ENCODE measurements around the gene KDM1B. TPM values are rescaled to one million over a fixed set of nuclear protein-coding genes. Genes with fewer than 3 reads are reported as not detected.

Gene KDM1B
- total and polyA plus RNA-seq, 2 donors, result 9.4 to 14.1 TPM

DNA sequence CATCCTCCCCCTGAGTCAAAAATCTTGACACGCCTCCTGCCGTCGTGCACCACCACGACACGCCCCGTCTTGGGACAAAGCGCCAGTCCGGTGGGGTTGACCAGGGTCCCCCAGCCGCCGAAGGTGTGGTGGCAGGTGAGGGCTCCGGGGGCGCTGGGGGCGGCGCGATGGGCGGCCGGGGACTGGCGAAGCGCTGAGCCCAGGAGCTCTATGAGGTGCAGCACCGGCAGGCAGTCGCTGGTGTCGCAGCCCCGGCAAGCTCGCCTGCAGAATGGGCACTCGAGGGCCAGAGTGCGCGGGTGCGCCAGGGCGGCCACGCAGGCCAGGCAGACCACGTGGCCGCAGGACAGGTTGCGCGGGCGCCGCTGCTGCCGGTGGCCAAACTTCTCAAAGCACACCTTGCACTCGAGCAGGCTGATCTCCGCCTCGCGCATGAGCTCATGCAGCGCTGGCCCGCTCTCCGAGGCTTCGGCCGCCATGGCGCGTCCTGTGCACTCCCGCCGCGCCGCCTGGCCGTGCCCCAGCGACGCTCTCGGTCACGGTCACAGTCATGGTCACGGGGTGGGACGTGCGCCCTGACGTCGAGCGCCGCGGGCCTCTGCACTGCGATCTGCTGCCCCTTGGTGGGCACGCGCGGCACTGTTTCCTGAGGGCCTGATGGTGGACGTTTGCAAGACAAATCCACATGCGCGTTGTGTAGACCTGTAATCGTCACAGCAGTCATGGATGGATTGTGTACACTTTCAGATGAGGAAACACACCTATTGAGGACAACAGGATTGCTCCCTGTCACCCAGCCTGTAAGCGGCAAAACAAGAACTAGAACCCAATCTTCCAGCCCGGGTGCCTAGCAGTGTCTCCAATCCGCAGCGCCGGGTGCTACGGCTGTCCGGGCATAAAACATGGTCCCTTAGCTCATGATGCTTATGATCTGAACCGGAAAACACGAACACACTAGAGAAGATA lies 32.8 kb upstream of the KDM1B start, which contains the start of gene NHLRC1:
Gene NHLRC1, minus strand, starts transcription at position 550 of the 966 bp plus-strand sequence. Its CDS starts 71 bp downstream, at position 479.
- Histone ChIP-seq H3K27ac (ENCODE audit: low read depth in 1 of 2, low read length in 1 of 2) (peak within 1 kb of the TSS in 1 of 2 donors; percentile 20), H3K4me3 (ENCODE audit: low read length in 2 of 2) (peak within 1 kb of the TSS; percentile 40 to 68), H3K9me3 (ENCODE audit: control insufficient read depth in 2 of 2, insufficient read depth in 1 of 2, low read length in 1 of 2) (peaks cover 1 to 6% of the 10 kb centered on the region in 2 donors), H3K4me1 (ENCODE audit: control insufficient read depth in 2 of 2, insufficient read depth in 2 of 2, low read length in 2 of 2) (peaks cover 10% of the 10 kb centered on the region in 2 donors), H3K36me3 (ENCODE audit: control insufficient read depth in 2 of 2, insufficient read depth in 2 of 2, low read length in 1 of 2) (no peaks in the 10 kb centered on the region), H3K27me3 (ENCODE audit: control insufficient read depth in 2 of 2, insufficient read depth in 1 of 2, low read length in 1 of 2) (no peaks in the 10 kb centered on the region)
- 20% methylated on average over 82 of the region's 82 CpGs for WGBS
- peak; percentile 45 to 85 (median 55) for DNase-seq (ENCODE audit: low read depth in 6 of 9, low spot score in 9 of 9)

DNA sequence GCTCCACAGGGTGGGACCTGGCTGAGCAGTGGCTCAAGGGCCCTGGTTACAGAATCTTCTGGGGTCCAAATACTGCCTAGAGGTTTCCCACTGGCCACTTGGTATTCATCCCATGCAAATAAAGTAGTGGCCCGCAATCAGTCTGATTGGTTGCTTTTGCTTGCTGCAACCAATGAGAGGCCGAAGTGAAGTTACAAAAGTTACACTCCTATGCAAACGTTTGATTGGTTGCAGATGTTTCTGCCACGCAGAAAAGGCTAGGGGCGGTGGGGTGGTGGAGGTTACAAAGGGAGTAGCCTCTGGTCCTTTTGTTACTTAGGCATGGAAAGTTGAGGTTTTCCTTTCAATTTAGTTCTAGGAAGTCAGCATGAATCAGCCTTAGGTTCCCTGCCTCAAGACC lies 29.1 kb upstream of the KDM1B start:
- H3K4me1 ChIP-seq (ENCODE audit: control insufficient read depth in 2 of 2, insufficient read depth in 2 of 2, low read length in 2 of 2), result peaks cover 10% of the 10 kb centered on the region in 2 donors
- H3K27me3 ChIP-seq (ENCODE audit: control insufficient read depth in 2 of 2, insufficient read depth in 1 of 2, low read length in 1 of 2), result no peaks in the 10 kb centered on the region
- DNase-seq (ENCODE audit: low read depth in 6 of 9, low spot score in 9 of 9), result no peak
- no peak overlapping the region for H3K27ac ChIP-seq (ENCODE audit: low read depth in 1 of 2, low read length in 1 of 2)
- no peak overlapping the region for H3K4me3 ChIP-seq (ENCODE audit: low read length in 2 of 2)
- peaks cover 0 to 4% of the 10 kb centered on the region in 2 donors for H3K36me3 ChIP-seq (ENCODE audit: control insufficient read depth in 2 of 2, insufficient read depth in 2 of 2, low read length in 1 of 2)
- 96% methylated on average over 5 of the region's 5 CpGs for WGBS
- H3K9me3 ChIP-seq (ENCODE audit: control insufficient read depth in 2 of 2, insufficient read depth in 1 of 2, low read length in 1 of 2), result peaks cover 1 to 6% of the 10 kb centered on the region in 2 donors

DNA sequence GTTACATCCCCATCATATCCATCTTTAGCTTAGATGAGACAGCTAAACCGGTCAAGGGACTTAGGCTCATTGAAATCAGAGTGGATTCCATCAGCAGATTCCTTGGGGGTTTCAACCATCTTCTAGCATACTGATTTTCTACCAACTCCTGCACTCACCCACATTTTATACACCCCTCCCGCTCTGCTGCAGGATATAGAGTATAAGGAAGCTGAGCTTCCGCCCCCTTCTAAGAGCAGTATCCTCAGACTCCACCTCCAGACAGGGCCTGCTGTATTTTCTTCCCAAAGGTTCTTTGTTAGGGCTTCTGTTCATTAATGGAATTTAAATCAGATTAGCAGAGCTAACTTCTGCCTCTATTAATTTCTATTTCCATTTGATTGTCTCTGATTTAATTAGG lies 22.9 kb upstream of the KDM1B start:
- Histone ChIP-seq H3K27ac (ENCODE audit: low read depth in 1 of 2, low read length in 1 of 2) (no peak overlapping the region), H3K9me3 (ENCODE audit: control insufficient read depth in 2 of 2, insufficient read depth in 1 of 2, low read length in 1 of 2) (no peaks in the 10 kb centered on the region), H3K4me1 (ENCODE audit: control insufficient read depth in 2 of 2, insufficient read depth in 2 of 2, low read length in 2 of 2) (peaks cover 0 to 6% of the 10 kb centered on the region in 2 donors), H3K4me3 (ENCODE audit: low read length in 2 of 2) (no peak overlapping the region), H3K36me3 (ENCODE audit: control insufficient read depth in 2 of 2, insufficient read depth in 2 of 2, low read length in 1 of 2) (peaks cover 4 to 8% of the 10 kb centered on the region in 2 donors), H3K27me3 (ENCODE audit: control insufficient read depth in 2 of 2, insufficient read depth in 1 of 2, low read length in 1 of 2) (no peaks in the 10 kb centered on the region)
- WGBS, result 97% methylated on average over 3 of the region's 3 CpGs
- DNase-seq (ENCODE audit: low read depth in 6 of 9, low spot score in 9 of 9), result no peak

GRCh38 chr6:18135171-18135570 lies 20.1 kb upstream of the KDM1B start:
- Histone ChIP-seq H3K36me3 (ENCODE audit: control insufficient read depth in 2 of 2, insufficient read depth in 2 of 2, low read length in 1 of 2) (peaks cover 4 to 21% of the 10 kb centered on the region in 2 donors), H3K27ac (ENCODE audit: low read depth in 1 of 2, low read length in 1 of 2) (no peak overlapping the region), H3K4me3 (ENCODE audit: low read length in 2 of 2) (no peak overlapping the region), H3K4me1 (ENCODE audit: control insufficient read depth in 2 of 2, insufficient read depth in 2 of 2, low read length in 2 of 2) (peaks cover 0 to 6% of the 10 kb centered on the region in 2 donors), H3K27me3 (ENCODE audit: control insufficient read depth in 2 of 2, insufficient read depth in 1 of 2, low read length in 1 of 2) (no peaks in the 10 kb centered on the region), H3K9me3 (ENCODE audit: control insufficient read depth in 2 of 2, insufficient read depth in 1 of 2, low read length in 1 of 2) (no peaks in the 10 kb centered on the region)
- WGBS, result 98% methylated on average over 2 of the region's 2 CpGs
- no peak for DNase-seq (ENCODE audit: low read depth in 6 of 9, low spot score in 9 of 9)

- H3K4me1 ChIP-seq (ENCODE audit: control insufficient read depth in 2 of 2, insufficient read depth in 2 of 2, low read length in 2 of 2), result peaks cover 0 to 6% of the 10 kb centered on the region in 2 donors
- H3K27me3 ChIP-seq (ENCODE audit: control insufficient read depth in 2 of 2, insufficient read depth in 1 of 2, low read length in 1 of 2), result no peaks in the 10 kb centered on the region
- no peak overlapping the region for H3K4me3 ChIP-seq (ENCODE audit: low read length in 2 of 2)
- DNase-seq (ENCODE audit: low read depth in 6 of 9, low spot score in 9 of 9), result no peak
- 98% methylated on average over 10 of the region's 10 CpGs for WGBS
- peaks cover 12 to 24% of the 10 kb centered on the region in 2 donors for H3K36me3 ChIP-seq (ENCODE audit: control insufficient read depth in 2 of 2, insufficient read depth in 2 of 2, low read length in 1 of 2)
- no peak overlapping the region for H3K27ac ChIP-seq (ENCODE audit: low read depth in 1 of 2, low read length in 1 of 2)
- no peaks in the 10 kb centered on the region for H3K9me3 ChIP-seq (ENCODE audit: control insufficient read depth in 2 of 2, insufficient read depth in 1 of 2, low read length in 1 of 2)
Observed at GRCh38 chr6:18136260-18136659, 19.0 kb upstream of the KDM1B start.

DNA sequence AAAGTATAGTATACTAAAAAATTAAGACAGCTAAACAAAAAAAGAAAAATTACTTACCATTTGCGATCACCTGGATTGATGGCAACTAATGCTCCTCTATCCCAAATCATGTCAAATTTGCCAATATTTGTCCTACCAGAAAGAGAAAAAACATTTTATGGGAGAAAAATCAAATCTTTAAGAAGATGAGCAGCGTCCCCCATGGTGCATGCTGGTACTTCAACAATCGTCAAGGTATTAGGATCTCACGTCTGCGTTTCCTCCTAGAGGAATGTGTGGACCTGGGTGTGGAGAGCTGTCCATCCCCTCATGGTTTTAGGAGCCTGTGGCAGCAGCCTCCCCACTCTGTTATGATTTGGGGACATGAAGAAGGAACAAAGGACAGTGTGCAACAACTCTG lies 16.3 kb upstream of the KDM1B start:
- Histone ChIP-seq H3K27me3 (ENCODE audit: control insufficient read depth in 2 of 2, insufficient read depth in 1 of 2, low read length in 1 of 2) (no peaks in the 10 kb centered on the region), H3K9me3 (ENCODE audit: control insufficient read depth in 2 of 2, insufficient read depth in 1 of 2, low read length in 1 of 2) (no peaks in the 10 kb centered on the region), H3K4me1 (ENCODE audit: control insufficient read depth in 2 of 2, insufficient read depth in 2 of 2, low read length in 2 of 2) (peaks cover 0 to 6% of the 10 kb centered on the region in 2 donors), H3K27ac (ENCODE audit: low read depth in 1 of 2, low read length in 1 of 2) (no peak overlapping the region), H3K36me3 (ENCODE audit: control insufficient read depth in 2 of 2, insufficient read depth in 2 of 2, low read length in 1 of 2) (peaks cover 18 to 19% of the 10 kb centered on the region in 2 donors), H3K4me3 (ENCODE audit: low read length in 2 of 2) (no peak overlapping the region)
- no peak for DNase-seq (ENCODE audit: low read depth in 6 of 9, low spot score in 9 of 9)
- 99% methylated on average over 5 of the region's 5 CpGs for WGBS

DNA sequence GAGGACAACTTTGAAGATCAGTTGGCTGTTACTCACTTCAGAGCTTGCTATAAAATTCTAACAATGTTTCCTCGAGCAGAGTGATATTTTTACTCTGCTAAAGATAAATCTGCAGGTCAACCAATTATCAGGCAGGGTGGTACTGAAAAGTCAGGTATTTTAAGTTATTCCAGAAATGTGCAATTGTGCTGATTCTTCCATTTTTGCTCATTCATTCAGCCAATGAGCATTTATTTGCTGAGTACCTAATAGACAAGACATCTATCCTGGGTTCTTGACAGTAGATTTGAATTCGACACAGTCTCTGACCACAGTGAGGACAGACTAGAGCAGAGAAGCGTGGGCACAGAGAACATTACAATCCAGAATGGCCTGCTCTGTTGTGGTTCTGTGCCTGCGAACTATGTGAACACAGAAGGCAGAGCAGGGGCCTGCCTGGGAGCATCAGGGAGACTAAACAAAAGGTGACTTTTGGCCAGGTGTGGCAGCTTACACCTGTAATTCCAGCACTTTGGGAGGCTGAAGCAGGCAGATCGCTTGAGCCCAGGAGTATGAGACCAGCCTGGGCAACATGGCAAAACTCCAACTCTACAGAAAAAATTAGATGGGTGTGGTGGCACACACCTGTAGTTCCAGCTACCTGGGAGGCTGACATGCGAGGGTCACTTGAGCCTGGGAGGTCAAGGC lies 15.1 kb upstream of the KDM1B start:
- peaks cover 0 to 2% of the 10 kb centered on the region in 2 donors for H3K4me1 ChIP-seq (ENCODE audit: control insufficient read depth in 2 of 2, insufficient read depth in 2 of 2, low read length in 2 of 2)
- peaks cover 18 to 19% of the 10 kb centered on the region in 2 donors for H3K36me3 ChIP-seq (ENCODE audit: control insufficient read depth in 2 of 2, insufficient read depth in 2 of 2, low read length in 1 of 2)
- 97% methylated on average over 6 of the region's 6 CpGs for whole genome bisulfite sequencing
- DNase-seq (ENCODE audit: low read depth in 6 of 9, low spot score in 9 of 9), result no peak
- H3K27ac ChIP-seq (ENCODE audit: low read depth in 1 of 2, low read length in 1 of 2), result no peak overlapping the region
- no peaks in the 10 kb centered on the region for H3K27me3 ChIP-seq (ENCODE audit: control insufficient read depth in 2 of 2, insufficient read depth in 1 of 2, low read length in 1 of 2)
- no peaks in the 10 kb centered on the region for H3K9me3 ChIP-seq (ENCODE audit: control insufficient read depth in 2 of 2, insufficient read depth in 1 of 2, low read length in 1 of 2)
- H3K4me3 ChIP-seq (ENCODE audit: low read length in 2 of 2), result no peak overlapping the region

DNA sequence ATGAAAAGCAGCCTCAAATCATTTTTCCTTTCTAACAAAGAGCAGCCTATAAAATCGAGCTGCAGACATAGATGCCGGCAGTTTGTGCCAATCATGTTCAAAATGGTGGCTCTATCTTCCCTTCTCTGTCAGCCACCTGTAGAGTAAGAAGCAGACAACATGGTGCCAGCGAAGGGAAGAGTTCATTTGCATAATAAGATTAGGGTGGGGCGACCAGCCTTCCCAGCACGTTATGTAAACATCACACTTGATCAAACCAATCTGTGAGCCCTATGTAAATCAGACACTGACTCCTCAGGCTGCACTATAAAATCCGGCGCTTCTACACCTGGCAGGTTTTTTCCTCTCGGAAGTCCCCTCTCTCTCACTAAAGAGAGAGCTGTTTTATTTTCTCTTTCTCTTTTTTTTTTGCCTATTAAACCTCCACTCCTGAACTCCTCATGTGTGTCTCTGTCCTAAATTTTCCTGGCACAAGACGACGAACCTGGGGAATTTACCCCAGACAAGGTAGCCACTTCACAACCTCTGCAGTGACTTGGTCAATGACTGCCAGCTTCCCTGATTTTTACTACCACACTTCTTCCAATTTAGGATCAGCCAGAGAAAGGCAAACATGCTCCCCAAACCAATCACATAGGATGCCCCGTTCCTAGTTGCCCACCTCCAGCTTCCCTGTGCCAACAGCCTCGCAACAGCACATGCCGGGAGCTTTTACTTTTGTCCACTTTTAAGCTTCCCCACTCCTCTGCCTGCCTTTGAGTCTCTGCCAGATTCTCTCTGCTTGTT lies 13.2 kb upstream of the KDM1B start:
- Histone ChIP-seq H3K36me3 (ENCODE audit: control insufficient read depth in 2 of 2, insufficient read depth in 2 of 2, low read length in 1 of 2) (peaks cover 18 to 19% of the 10 kb centered on the region in 2 donors), H3K27ac (ENCODE audit: low read depth in 1 of 2, low read length in 1 of 2) (no peak overlapping the region), H3K4me1 (ENCODE audit: control insufficient read depth in 2 of 2, insufficient read depth in 2 of 2, low read length in 2 of 2) (no peaks in the 10 kb centered on the region), H3K9me3 (ENCODE audit: control insufficient read depth in 2 of 2, insufficient read depth in 1 of 2, low read length in 1 of 2) (no peaks in the 10 kb centered on the region), H3K4me3 (ENCODE audit: low read length in 2 of 2) (no peak overlapping the region), H3K27me3 (ENCODE audit: control insufficient read depth in 2 of 2, insufficient read depth in 1 of 2, low read length in 1 of 2) (no peaks in the 10 kb centered on the region)
- 95% methylated on average over 13 of the region's 13 CpGs for WGBS
- no peak for DNase-seq (ENCODE audit: low read depth in 6 of 9, low spot score in 9 of 9)

All from thymus (tissue), 11 donors.